GM13976 (cell line): ENCODE measurements around the gene ABCA9.
"Not testable (repeated sequence)": the region's sequence is repeated elsewhere in the genome, so short reads cannot be mapped to it uniquely, and the experiment has no call there.

ENCODE experiments used
- DNase-seq: peaks from one replicate; pipeline ENCODE4 v3.0.0; 2012; ENCODE audit warnings: low spot score
- in situ Hi-C: fragments of 300-500 bp; cut with MboI; formaldehyde crosslinking; loops from one replicate; pipeline ENCODE4 v1.12.0; 2022; ENCODE audit warnings: low sequenced_read_pairs, mixed read lengths, inconsistent platforms; ENCODE audit not compliant: unreplicated experiment
- TF ChIP-seq, protein P1 (sequence below): IDR thresholded peaks from 2 replicates; pipeline ENCODE4 v1.5.1; 2012; ENCODE audit warnings: borderline replicate concordance, mild to moderate bottlenecking; ENCODE audit not compliant: insufficient read depth; ENCODE audit errors: extremely low read depth, missing control alignments, control extremely low read depth

The ABCA9 gene

DNA sequence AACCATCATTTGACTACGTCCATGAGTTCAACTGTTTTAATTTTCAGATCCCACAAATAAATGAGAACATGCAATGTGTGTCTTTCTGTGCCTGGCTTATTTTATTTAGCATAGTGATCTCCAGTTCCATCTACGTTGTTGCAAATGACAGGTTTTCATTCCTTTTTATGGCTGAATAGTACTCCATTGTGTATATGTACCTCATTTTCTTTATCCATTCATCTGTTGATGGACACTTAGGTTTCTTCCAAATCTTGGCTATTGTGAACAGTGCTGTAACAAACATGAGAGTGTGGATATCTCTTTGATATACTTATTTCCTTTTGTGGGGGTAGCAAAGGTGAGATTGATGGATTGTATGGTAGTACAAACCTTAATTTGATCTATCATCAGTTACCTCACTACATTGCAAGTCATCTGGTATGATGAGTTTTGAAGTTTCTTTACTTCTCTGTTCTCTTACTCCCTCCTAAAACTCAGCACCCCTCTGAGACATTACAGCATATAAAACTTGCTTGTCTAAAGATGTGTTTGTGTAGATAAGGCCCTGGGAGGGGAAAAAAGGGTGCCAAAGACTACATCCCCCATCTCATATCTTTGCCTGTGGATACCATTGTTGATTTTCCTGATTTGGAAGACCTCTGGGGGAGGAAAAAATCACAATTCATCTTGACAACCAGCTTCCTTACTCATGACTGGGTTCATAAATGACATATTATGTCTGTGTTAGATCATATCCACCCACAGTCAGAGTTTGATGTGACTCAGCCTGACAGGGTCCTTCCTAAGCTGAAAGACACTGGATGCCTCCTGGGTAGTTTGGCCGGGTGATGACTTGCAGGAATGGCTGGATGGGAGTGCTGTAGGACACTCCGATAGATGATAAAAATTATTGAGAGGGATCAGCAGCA lies 47.6 kb downstream of the ABCA9 start:
- TF ChIP-seq, protein P1, sequence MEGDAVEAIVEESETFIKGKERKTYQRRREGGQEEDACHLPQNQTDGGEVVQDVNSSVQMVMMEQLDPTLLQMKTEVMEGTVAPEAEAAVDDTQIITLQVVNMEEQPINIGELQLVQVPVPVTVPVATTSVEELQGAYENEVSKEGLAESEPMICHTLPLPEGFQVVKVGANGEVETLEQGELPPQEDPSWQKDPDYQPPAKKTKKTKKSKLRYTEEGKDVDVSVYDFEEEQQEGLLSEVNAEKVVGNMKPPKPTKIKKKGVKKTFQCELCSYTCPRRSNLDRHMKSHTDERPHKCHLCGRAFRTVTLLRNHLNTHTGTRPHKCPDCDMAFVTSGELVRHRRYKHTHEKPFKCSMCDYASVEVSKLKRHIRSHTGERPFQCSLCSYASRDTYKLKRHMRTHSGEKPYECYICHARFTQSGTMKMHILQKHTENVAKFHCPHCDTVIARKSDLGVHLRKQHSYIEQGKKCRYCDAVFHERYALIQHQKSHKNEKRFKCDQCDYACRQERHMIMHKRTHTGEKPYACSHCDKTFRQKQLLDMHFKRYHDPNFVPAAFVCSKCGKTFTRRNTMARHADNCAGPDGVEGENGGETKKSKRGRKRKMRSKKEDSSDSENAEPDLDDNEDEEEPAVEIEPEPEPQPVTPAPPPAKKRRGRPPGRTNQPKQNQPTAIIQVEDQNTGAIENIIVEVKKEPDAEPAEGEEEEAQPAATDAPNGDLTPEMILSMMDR: no peak
- no peak for DNase-seq
- in situ Hi-C loops: no loop called here

DNA sequence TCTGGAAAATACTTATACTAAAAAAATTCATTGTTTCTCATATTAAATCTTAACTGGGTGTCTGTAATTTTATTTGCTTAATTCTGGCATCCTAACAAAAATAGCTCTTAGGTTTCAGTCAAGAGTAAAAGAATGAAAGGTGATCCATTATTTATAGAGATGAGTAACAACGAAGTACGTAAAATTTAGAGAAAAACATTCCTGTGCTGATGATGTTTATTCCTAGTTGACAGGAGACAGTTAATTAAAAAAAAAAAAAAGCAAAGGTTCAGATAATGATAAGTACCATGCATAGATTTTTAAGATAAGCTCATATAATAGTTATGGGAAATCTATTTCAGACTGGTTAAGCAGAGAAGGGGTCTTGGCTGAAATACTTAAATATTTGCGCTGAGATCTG lies 50.8 kb downstream of the ABCA9 start:
- in situ Hi-C loops: no loop called here
- TF ChIP-seq, protein P1: no peak
- no peak for DNase-seq

DNA sequence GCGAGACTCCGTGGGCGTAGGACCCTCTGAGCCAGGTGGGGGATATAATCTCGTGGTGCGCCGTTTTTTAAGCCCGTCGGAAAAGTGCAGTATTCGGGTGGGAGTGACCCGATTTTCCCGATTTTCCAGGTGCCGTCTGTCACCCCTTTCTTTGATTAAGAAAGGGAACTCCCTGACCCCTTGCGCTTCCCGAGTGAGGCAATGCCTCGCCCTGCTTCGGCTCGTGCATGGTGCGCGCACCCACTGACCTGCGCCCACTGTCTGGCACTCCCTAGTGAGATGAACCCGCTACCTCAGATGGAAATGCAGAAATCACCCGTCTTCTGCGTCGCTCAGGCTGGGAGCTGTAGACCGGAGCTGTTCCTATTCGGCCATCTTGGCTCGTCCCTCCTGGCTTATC lies 56.0 kb downstream of the ABCA9 start:
- DNase-seq: not testable (repeated sequence)

DNA sequence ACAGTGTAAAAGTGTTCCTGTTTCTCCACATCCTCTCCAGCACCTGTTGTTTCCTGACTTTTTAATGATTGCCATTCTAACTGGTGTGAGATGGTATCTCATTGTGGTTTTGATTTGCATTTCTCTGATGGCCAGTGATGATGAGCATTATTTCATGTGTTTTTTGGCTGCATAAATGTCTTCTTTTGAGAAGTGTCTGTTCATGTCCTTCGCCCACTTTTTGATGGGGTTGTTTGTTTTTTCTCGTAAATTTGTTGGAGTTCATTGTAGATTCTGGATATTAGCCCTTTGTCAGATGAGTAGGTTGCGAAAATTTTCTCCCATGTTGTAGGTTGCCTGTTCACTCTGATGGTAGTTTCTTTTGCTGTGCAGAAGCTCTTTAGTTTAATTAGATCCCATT lies 61.0 kb downstream of the ABCA9 start:
- DNase-seq, in situ Hi-C loops: not testable (repeated sequence)

More for the DNA sequence above, 56.0 kb downstream of the ABCA9 start:
- in situ Hi-C loops: not testable (repeated sequence)

- DNase-seq: no peak
- in situ Hi-C loops: no loop called here
- TF ChIP-seq, protein P1: no peak
Observed at GRCh38 chr17:68993112-68993511, 67.6 kb downstream of the ABCA9 start.

DNA sequence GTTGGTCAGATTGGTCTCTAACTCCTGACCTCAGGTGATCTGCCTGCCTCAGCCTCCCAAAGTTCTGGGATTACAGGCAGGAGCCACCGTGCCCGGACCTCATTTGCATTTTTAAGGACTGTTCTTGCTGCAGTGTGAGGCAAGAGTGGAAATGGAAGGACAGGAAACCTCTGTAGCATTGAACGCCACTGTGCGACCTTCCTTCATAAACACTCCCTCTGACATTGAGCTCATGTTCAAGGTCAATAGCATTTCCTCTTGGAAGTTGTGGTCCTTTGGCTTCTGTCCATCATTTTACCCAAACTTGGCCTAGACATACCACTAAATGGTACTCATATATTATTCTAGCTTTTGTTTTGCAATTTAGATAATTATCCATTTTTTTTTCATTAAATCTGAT lies 72.8 kb downstream of the ABCA9 start:
- in situ Hi-C loops: no loop called here
- TF ChIP-seq, protein P1: no peak
- no peak for DNase-seq

DNA sequence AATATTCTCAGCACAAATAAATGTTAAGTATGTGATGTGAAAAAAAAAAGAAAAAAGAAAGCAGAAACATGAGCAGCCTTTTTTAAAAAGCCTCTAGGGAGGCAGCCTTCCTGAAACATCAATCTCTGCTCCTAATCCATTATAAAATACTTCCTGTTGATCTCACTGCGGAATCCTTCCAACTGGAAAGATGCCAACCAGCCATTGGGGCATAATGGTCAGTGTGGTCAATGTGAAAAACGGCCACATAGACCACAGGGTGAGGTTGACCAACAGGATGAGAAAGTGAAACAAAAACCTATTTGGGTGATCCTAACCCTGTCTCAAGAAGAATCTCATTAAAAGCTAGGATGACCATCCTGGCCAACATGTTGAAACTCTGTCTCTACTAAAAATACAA lies 79.4 kb downstream of the ABCA9 start:
- TF ChIP-seq, protein P1: no peak
- DNase-seq: no peak
- in situ Hi-C loops: no loop called here
